Mesendoderm (in vitro differentiated cells): ENCODE data around the gene IQUB.

ENCODE experiments used
- DNase-seq: peaks from one replicate; pipeline ENCODE4 v3.0.0; 2013
- H2AK5ac ChIP-seq: 2 replicates; pipeline ENCODE4 v1.6.1; 2013; ENCODE audit warnings: low read length, inconsistent platforms
- H2BK120ac ChIP-seq: 2 replicates; pipeline ENCODE4 v1.6.1; 2013; ENCODE audit warnings: low read depth, mild to moderate bottlenecking, low read length, moderate library complexity, mixed read lengths
- H2BK15ac ChIP-seq: replicated peaks from 2 replicates; pipeline ENCODE4 v1.6.1; 2013; ENCODE audit warnings: low read depth, mild to moderate bottlenecking, moderate library complexity
- H2BK5ac ChIP-seq: 2 replicates; pipeline ENCODE4 v1.6.1; 2013; ENCODE audit warnings: low read length, inconsistent platforms
- H3K18ac ChIP-seq: 2 replicates; pipeline ENCODE4 v1.6.1; 2013; ENCODE audit warnings: mild to moderate bottlenecking, low read length, mixed read lengths
- H3K23ac ChIP-seq: one replicate; pipeline ENCODE4 v1.6.1; 2013; ENCODE audit warnings: low read length
- H3K27ac ChIP-seq: 2 replicates; pipeline ENCODE4 v1.5.1; 2013; ENCODE audit warnings: low read depth, mild to moderate bottlenecking, inconsistent platforms, low read length, moderate library complexity
- H3K27me3 ChIP-seq: 2 replicates; pipeline ENCODE4 v1.6.1; 2013; ENCODE audit warnings: low read length, control low read depth, mild to moderate bottlenecking, inconsistent platforms; ENCODE audit not compliant: insufficient read depth, poor library complexity
- H3K36me3 ChIP-seq: 2 replicates; pipeline ENCODE4 v1.6.1; 2013; ENCODE audit warnings: low read length, inconsistent platforms; ENCODE audit not compliant: control insufficient read depth, insufficient read depth
- H3K4ac ChIP-seq: one replicate; pipeline ENCODE4 v1.6.1; 2013; ENCODE audit warnings: low read depth, mild to moderate bottlenecking, low read length, moderate library complexity
- H3K4me1 ChIP-seq: 2 replicates; pipeline ENCODE4 v1.6.1; 2013; ENCODE audit warnings: low read depth, low read length, inconsistent platforms; ENCODE audit not compliant: control insufficient read depth
- H3K4me2 ChIP-seq: 2 replicates; pipeline ENCODE4 v1.6.1; 2013; ENCODE audit warnings: low read length
- H3K4me3 ChIP-seq: 2 replicates; pipeline ENCODE4 v1.5.1; 2013; ENCODE audit warnings: mild to moderate bottlenecking, low read length
- H3K56ac ChIP-seq: one replicate; pipeline ENCODE4 v1.6.1; 2013; ENCODE audit warnings: low read length
- H3K79me1 ChIP-seq: 2 replicates; pipeline ENCODE4 v1.6.1; 2013; ENCODE audit warnings: low read length, inconsistent platforms
- H3K79me2 ChIP-seq: 2 replicates; pipeline ENCODE4 v1.6.1; 2013; ENCODE audit warnings: mild to moderate bottlenecking, low read length; ENCODE audit not compliant: control insufficient read depth, insufficient read depth
- H3K9ac ChIP-seq: 2 replicates; pipeline ENCODE4 v1.6.1; 2013; ENCODE audit warnings: low read length, inconsistent platforms
- H4K5ac ChIP-seq: one replicate; pipeline ENCODE4 v1.6.1; 2013; ENCODE audit warnings: low read length
- H4K8ac ChIP-seq: one replicate; pipeline ENCODE4 v1.6.1; 2013; ENCODE audit warnings: low read depth, mild to moderate bottlenecking, control low read depth, low read length, moderate library complexity
- WGBS: extraction: QIAGEN DNeasy Blood & Tissue Kit; methylation state at CpG from one replicate; pipeline ENCODE4 v1.1.7; 2013; ENCODE audit warnings: low lambda C conversion rate, missing lambda C conversion rate; ENCODE audit not compliant: insufficient coverage; ENCODE audit errors: extremely low coverage; 5-methylcytosine and 5-hydroxymethylcytosine counted together

IQUB gene

DNA sequence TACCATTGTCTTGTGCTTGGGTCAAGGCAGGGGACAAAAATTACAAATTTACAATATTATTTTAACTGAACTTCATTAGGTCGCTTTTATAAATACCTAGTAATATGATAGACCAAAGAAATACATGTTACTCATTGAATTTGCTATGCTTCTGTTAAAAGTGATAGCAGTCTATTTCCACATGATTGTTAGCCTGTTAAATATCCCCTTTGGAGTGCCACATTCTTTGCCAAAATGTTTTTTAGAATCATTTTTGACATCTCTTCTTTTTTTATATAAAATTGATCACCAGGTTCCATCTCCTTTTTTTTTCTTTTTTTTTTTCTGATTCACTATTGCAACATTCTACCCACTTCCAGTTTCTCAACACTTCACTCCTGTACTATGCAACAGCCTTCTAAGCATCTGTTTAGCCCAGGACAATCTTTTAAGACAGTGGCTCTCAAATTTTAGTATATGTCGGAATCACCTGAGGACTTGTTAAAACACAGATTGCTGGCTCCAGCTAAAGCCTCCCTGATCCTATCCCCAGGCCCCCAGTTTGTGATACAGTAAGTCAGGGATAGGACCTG is 39.6 kb upstream of the IQUB start:
- no peak overlapping the region for H3K23ac ChIP-seq
- no peaks in the 10 kb centered on the region for H3K4me1 ChIP-seq
- no peak overlapping the region for H4K8ac ChIP-seq
- H3K36me3 ChIP-seq, result no peaks in the 10 kb centered on the region
- no peak overlapping the region for H2BK5ac ChIP-seq
- no peak overlapping the region for H4K5ac ChIP-seq
- H2AK5ac ChIP-seq, result no peak overlapping the region
- H3K27me3 ChIP-seq, result no peaks in the 10 kb centered on the region
- no peak overlapping the region for H3K4me3 ChIP-seq
- H2BK120ac ChIP-seq, result no peak overlapping the region
- H3K4me2 ChIP-seq, result no peak overlapping the region
- H3K79me1 ChIP-seq, result no peaks in the 10 kb centered on the region
- DNase-seq, result no peak
- no peak overlapping the region for H3K9ac ChIP-seq
- no peak overlapping the region for H3K18ac ChIP-seq
- H3K56ac ChIP-seq, result no peak overlapping the region
- no peak overlapping the region for H3K4ac ChIP-seq
- H3K27ac ChIP-seq, result no peak overlapping the region
- no CpG with 5 or more reads among the region's 2 CpGs for WGBS
- H3K79me2 ChIP-seq, result no peaks in the 10 kb centered on the region
- H2BK15ac ChIP-seq, result no peak overlapping the region

DNA sequence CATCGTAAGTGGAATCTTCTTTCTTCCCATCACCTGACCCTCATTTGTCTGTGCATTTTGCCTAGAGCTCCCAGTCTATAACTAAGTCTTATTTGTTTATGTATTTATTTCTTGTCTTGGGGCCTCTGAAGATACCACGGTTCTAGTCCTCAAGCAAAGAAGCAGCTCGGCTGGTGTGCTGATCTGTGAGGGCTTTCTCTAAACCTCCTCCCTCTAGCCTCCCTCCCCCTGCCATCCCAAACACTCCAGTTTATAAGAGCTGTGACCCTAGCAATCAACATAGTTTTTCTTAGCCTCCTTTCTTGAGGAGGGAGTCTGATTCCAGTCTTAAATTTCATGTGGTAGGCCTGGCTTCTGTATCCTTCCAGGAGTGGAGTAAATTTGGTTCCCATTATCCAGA is 38.9 kb upstream of the IQUB start:
- Histone ChIP-seq H2BK15ac (no peak overlapping the region), H3K9ac (no peak overlapping the region), H3K27me3 (no peaks in the 10 kb centered on the region), H3K36me3 (no peaks in the 10 kb centered on the region), H3K4ac (no peak overlapping the region), H3K79me2 (no peaks in the 10 kb centered on the region), H3K27ac (no peak overlapping the region), H3K56ac (no peak overlapping the region), H3K23ac (no peak overlapping the region), H3K4me2 (no peak overlapping the region), H3K18ac (peak overlapping the region; percentile 51), H2BK120ac (no peak overlapping the region), H2AK5ac (no peak overlapping the region), H3K79me1 (no peaks in the 10 kb centered on the region), H3K4me1 (no peaks in the 10 kb centered on the region), H3K4me3 (no peak overlapping the region), H2BK5ac (no peak overlapping the region), H4K8ac (no peak overlapping the region), H4K5ac (no peak overlapping the region)
- no CpG with 5 or more reads among the region's 3 CpGs for WGBS
- peak; percentile 18 for DNase-seq

DNA sequence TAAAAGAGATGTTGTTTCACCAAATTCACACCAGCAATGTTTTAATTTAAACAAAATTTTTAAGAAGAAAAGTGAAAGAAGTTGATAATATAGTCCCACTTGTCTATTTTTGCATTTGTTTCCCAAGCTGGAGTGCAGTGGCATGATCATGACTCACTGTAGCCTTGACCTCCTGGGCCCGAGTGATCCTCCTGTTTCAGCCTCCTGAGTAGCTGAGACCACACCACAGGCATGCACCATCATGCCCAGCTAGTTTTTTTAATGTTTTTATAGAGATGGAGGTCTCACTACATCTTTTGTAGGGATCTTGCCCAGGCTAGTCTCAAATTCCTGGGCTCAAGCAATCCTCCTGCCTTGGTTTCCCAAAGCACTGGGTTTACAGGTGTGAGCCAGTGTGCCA is 37.3 kb upstream of the IQUB start:
- no peaks in the 10 kb centered on the region for H3K79me2 ChIP-seq
- H2BK15ac ChIP-seq, result peak overlapping the region; percentile 2
- no peak overlapping the region for H3K4me2 ChIP-seq
- no peak overlapping the region for H3K27ac ChIP-seq
- no peak overlapping the region for H3K56ac ChIP-seq
- no peaks in the 10 kb centered on the region for H3K27me3 ChIP-seq
- H3K4ac ChIP-seq, result no peak overlapping the region
- H3K79me1 ChIP-seq, result no peaks in the 10 kb centered on the region
- H4K5ac ChIP-seq, result no peak overlapping the region
- H2AK5ac ChIP-seq, result no peak overlapping the region
- DNase-seq, result no peak
- no peaks in the 10 kb centered on the region for H3K4me1 ChIP-seq
- no peak overlapping the region for H3K18ac ChIP-seq
- no peak overlapping the region for H2BK5ac ChIP-seq
- H3K9ac ChIP-seq, result no peak overlapping the region
- WGBS, result no CpG with 5 or more reads among the region's 1 CpG
- H2BK120ac ChIP-seq, result no peak overlapping the region
- no peak overlapping the region for H3K23ac ChIP-seq
- no peak overlapping the region for H4K8ac ChIP-seq
- H3K4me3 ChIP-seq, result no peak overlapping the region
- no peaks in the 10 kb centered on the region for H3K36me3 ChIP-seq

DNA sequence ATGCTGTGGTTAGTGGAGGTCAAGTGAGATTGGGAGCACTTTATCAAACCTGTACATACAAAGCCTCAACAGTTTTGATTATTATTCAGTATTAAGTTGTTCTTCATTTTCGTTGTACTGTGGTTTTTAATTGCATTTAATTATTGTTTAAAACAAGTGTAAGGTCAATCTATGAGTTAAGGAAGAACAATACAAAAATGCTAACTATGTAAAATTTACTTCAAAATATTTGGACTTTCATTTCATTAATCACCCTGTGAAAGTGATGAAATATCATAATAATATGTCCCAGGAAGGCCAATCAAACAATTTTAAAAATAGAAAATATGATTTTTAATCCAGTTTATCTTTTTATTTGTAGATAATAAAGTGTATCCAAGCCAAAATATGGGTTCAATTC is 36.8 kb upstream of the IQUB start:
- DNase-seq, result no peak
- Histone ChIP-seq H4K8ac (no peak overlapping the region), H3K27me3 (no peaks in the 10 kb centered on the region), H3K9ac (no peak overlapping the region), H2BK5ac (no peak overlapping the region), H3K4me2 (no peak overlapping the region), H3K4me3 (no peak overlapping the region), H3K18ac (no peak overlapping the region), H3K79me1 (no peaks in the 10 kb centered on the region), H4K5ac (no peak overlapping the region), H3K36me3 (no peaks in the 10 kb centered on the region), H3K79me2 (no peaks in the 10 kb centered on the region), H3K23ac (no peak overlapping the region), H3K4ac (no peak overlapping the region), H3K4me1 (no peaks in the 10 kb centered on the region), H2BK120ac (no peak overlapping the region), H3K56ac (no peak overlapping the region), H3K27ac (no peak overlapping the region), H2BK15ac (no peak overlapping the region), H2AK5ac (no peak overlapping the region)
- WGBS, result no CpG with 5 or more reads among the region's 1 CpG

DNA sequence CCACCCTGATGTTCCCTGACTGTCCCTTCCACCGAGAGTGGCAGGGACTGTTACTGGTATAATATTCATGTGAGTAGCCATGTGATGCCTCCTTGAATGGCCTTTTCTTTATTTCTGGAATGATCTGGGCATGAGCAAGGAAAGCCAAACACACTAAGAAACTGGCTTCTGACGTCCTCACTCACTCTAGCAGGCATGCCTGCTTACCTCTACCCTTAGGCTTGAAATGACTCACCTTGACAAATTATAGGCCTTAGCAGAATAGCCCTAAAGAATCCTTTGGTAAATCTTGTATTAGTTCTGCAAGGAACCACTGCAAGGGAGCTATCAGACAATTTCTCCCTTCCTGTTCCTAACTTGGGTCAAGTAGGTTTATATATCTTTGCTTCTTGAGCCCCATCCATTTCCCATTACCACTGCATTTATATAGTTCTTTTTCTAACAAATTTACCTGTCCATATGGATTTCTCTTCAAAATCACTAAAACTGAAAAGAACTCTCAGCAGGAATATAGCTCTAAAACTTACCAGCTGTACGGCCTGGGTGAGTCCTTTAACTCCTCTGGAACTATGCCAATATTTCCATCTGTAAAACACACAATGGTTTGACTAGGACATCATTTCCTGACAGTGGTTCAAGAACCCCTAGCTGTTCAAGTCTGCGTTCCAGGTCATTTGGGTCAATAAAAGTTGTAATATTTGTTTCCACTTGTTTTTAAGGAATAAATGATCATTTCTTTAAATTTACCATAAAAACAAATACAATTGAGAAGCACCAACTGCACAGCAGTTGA is 36.2 kb upstream of the IQUB start:
- Histone ChIP-seq H4K8ac (no peak overlapping the region), H3K27ac (no peak overlapping the region), H2BK15ac (no peak overlapping the region), H3K9ac (no peak overlapping the region), H3K18ac (no peak overlapping the region), H3K79me2 (no peaks in the 10 kb centered on the region), H3K36me3 (no peaks in the 10 kb centered on the region), H3K4me3 (no peak overlapping the region), H3K79me1 (no peaks in the 10 kb centered on the region), H3K4me2 (no peak overlapping the region), H2AK5ac (no peak overlapping the region), H3K27me3 (no peaks in the 10 kb centered on the region), H2BK120ac (no peak overlapping the region), H4K5ac (no peak overlapping the region), H3K56ac (no peak overlapping the region), H2BK5ac (no peak overlapping the region), H3K23ac (no peak overlapping the region), H3K4ac (no peak overlapping the region), H3K4me1 (no peaks in the 10 kb centered on the region)
- WGBS, result no CpG with 5 or more reads among the region's 4 CpGs
- DNase-seq, result no peak
